ENCODE results near the gene POPDC3. TPM values are rescaled to one million over a fixed set of nuclear protein-coding genes. Genes with fewer than 3 reads are reported as not detected.

Gene POPDC3
- total RNA-seq, 1 experiment from 2014 or later: 24.2 TPM

DNA sequence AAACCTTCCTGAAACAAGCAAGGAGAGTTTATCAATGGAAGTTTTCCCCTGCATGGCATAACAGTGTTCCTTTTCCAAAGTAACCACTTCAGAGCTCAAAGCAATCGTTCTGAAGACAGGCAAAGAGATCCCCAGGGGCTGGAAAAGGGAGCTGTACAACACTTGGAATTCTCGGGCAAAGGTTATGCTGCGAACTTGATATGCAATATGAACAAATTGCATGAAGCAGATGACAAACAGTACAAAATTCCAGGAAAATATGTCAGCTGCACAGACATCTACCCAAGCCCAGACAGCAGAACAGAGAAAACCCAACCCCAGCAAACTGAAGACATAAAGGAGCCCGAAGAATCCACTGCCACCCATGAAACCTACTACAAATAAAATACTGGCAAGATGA, 18.4 kb downstream of the POPDC3 start:
- Histone ChIP-seq H3K9me2 (ENCODE audit: insufficient read depth) (no peaks in the 10 kb centered on the region), H3K4me1 (replicated peaks; ENCODE audit: insufficient read depth) (no peaks in the 10 kb centered on the region), H3K27ac (no peak overlapping the region), H3K27me3 (ENCODE audit: insufficient read depth, low read depth) (no peaks in the 10 kb centered on the region), H3K36me3 (ENCODE audit: low read depth) (peaks cover 12% of the 10 kb centered on the region; the same call in 1 of the 2 replicates), H3K9me3 (ENCODE audit: insufficient read depth, low read depth) (no peaks in the 10 kb centered on the region), H4K20me1 (ENCODE audit: insufficient read depth) (no peaks in the 10 kb centered on the region), H3K4me3 (no peak overlapping the region), H3F3A (ENCODE audit: insufficient read depth, low read depth) (no peaks in the 10 kb centered on the region), H3K4me2 (no peak overlapping the region), H2AFZ (no peak overlapping the region), H3K79me2 (ENCODE audit: low read depth) (no peaks in the 10 kb centered on the region)
- no peak for TF ChIP-seq EZH2 (IDR thresholded peaks at IDR 0.05; ENCODE audit: low read depth)
- TF ChIP-seq, protein P1, sequence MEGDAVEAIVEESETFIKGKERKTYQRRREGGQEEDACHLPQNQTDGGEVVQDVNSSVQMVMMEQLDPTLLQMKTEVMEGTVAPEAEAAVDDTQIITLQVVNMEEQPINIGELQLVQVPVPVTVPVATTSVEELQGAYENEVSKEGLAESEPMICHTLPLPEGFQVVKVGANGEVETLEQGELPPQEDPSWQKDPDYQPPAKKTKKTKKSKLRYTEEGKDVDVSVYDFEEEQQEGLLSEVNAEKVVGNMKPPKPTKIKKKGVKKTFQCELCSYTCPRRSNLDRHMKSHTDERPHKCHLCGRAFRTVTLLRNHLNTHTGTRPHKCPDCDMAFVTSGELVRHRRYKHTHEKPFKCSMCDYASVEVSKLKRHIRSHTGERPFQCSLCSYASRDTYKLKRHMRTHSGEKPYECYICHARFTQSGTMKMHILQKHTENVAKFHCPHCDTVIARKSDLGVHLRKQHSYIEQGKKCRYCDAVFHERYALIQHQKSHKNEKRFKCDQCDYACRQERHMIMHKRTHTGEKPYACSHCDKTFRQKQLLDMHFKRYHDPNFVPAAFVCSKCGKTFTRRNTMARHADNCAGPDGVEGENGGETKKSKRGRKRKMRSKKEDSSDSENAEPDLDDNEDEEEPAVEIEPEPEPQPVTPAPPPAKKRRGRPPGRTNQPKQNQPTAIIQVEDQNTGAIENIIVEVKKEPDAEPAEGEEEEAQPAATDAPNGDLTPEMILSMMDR (conservative IDR thresholded peaks at IDR 0.05): no peak
- CTCF ChIA-PET: no interaction called here
- POLR2A ChIA-PET (ENCODE audit: unreplicated experiment): no interaction called here
- no peak for DNase-seq
- intact Hi-C loops (cut with micrococcal nuclease; ENCODE audit: unreplicated experiment): no loop called here
- no TSS peak for BruUV-seq (replicated peaks)

GRCh38 chr6:105153676-105154075, 26.1 kb downstream of the POPDC3 start:
- ChIA-PET CTCF (no interaction called here), POLR2A (ENCODE audit: unreplicated experiment) (no interaction called here)
- no peak overlapping the region for H2AFZ ChIP-seq
- no peak for TF ChIP-seq EZH2 (IDR thresholded peaks at IDR 0.05; ENCODE audit: low read depth)
- TF ChIP-seq, protein P1 (conservative IDR thresholded peaks at IDR 0.05): no peak
- H3K36me3 ChIP-seq (ENCODE audit: low read depth): 0 out of 2 replicates have a peak, but pooled peaks cover 2% of the 10 kb centered on the region
- H3F3A ChIP-seq (ENCODE audit: insufficient read depth, low read depth): no peaks in the 10 kb centered on the region
- no peak for DNase-seq
- BruUV-seq (replicated peaks): no TSS peak
- no peaks in the 10 kb centered on the region for H3K4me1 ChIP-seq (replicated peaks; ENCODE audit: insufficient read depth)
- H4K20me1 ChIP-seq (ENCODE audit: insufficient read depth): no peaks in the 10 kb centered on the region
- no peaks in the 10 kb centered on the region for H3K9me2 ChIP-seq (ENCODE audit: insufficient read depth)
- no peak overlapping the region for H3K4me2 ChIP-seq
- intact Hi-C loops (cut with micrococcal nuclease; ENCODE audit: unreplicated experiment): no loop called here
- no peak overlapping the region for H3K27ac ChIP-seq
- H3K4me3 ChIP-seq: no peak overlapping the region
- H3K9me3 ChIP-seq (ENCODE audit: insufficient read depth, low read depth): no peaks in the 10 kb centered on the region
- H3K79me2 ChIP-seq (ENCODE audit: low read depth): no peaks in the 10 kb centered on the region
- no peaks in the 10 kb centered on the region for H3K27me3 ChIP-seq (ENCODE audit: insufficient read depth, low read depth)

DNA sequence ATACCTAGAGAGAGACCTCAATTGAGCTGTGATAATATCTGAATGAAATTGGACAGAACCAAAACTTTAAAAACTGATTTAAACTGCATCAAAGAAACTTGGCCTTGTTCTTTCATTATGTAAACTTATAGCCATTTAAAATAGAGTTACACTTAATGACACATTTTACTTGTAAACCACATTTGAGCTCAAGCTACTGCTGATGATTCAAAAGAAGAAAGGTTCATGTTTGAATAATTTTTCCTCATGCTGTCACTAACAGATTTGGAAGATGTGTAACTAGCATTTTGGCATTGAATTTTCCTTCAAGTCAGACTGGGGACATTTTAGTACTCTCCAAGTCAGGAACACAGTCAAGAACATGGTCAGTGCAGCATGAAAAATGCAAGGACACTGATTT, 26.9 kb downstream of the POPDC3 start:
- no peak overlapping the region for H3K27ac ChIP-seq
- BruUV-seq (replicated peaks): no TSS peak

More for the DNA sequence above, 26.9 kb downstream of the POPDC3 start:
- Histone ChIP-seq H3K79me2 (ENCODE audit: low read depth) (no peaks in the 10 kb centered on the region), H3K9me2 (ENCODE audit: insufficient read depth) (no peaks in the 10 kb centered on the region), H3K4me2 (no peak overlapping the region), H3K27me3 (ENCODE audit: insufficient read depth, low read depth) (no peaks in the 10 kb centered on the region), H3K4me3 (no peak overlapping the region), H3K36me3 (ENCODE audit: low read depth) (no peaks in the 10 kb centered on the region), H4K20me1 (ENCODE audit: insufficient read depth) (no peaks in the 10 kb centered on the region), H3F3A (ENCODE audit: insufficient read depth, low read depth) (no peaks in the 10 kb centered on the region), H3K4me1 (replicated peaks; ENCODE audit: insufficient read depth) (no peaks in the 10 kb centered on the region), H2AFZ (no peak overlapping the region), H3K9me3 (ENCODE audit: insufficient read depth, low read depth) (no peaks in the 10 kb centered on the region)
- POLR2A ChIA-PET (ENCODE audit: unreplicated experiment): interaction anchor here (0.6 kb wide), 1 partner anchor 38 kb away, joined by 4 read pairs; no protein-coding TSS in a partner anchor
- TF ChIP-seq, protein P1 (conservative IDR thresholded peaks at IDR 0.05): no peak
- TF ChIP-seq EZH2 (IDR thresholded peaks at IDR 0.05; ENCODE audit: low read depth): no peak
- no peak for DNase-seq
- intact Hi-C loops (cut with micrococcal nuclease; ENCODE audit: unreplicated experiment): no loop called here
- CTCF ChIA-PET: interaction anchor here (0.7 kb wide), 1 partner anchor 18 kb away, joined by 3 read pairs; no protein-coding TSS in a partner anchor

Measured in PC-9 (cell line).